ENCODE results near the gene ENDOV.

Gene ENDOV

GRCh38 chr17:80471922-80472321, 57.0 kb downstream of the ENDOV start:
- FAIRE-seq = no peak

- no peak for FAIRE-seq
These were observed 58.0 kb downstream of the ENDOV start for GRCh38 chr17:80472996-80473395.

GRCh38 chr17:80473701-80474100, 58.7 kb downstream of the ENDOV start:
- no peak for FAIRE-seq

GRCh38 chr17:80474231-80474960, 59.4 kb downstream of the ENDOV start:
- no peak for FAIRE-seq

GRCh38 chr17:80474961-80475909, 60.3 kb downstream of the ENDOV start:
- FAIRE-seq = no peak

- FAIRE-seq = no peak
These were observed 61.2 kb downstream of the ENDOV start, which contains the start of gene NPTX1 for GRCh38 chr17:80475910-80476876. NPTX1 (minus strand) TSS chr17:80476607; CDS start chr17:80476446, 161 bp downstream.

- no peak for FAIRE-seq
These were observed 62.1 kb downstream of the ENDOV start for GRCh38 chr17:80476877-80477646.

GRCh38 chr17:80477647-80478478, 62.9 kb downstream of the ENDOV start:
- no peak for FAIRE-seq

- FAIRE-seq = no peak
These were observed 63.7 kb downstream of the ENDOV start for GRCh38 chr17:80478487-80479245.

- FAIRE-seq = no peak
These were observed 64.2 kb downstream of the ENDOV start for GRCh38 chr17:80479246-80479566.

GRCh38 chr17:80480248-80480647, 65.3 kb downstream of the ENDOV start:
- no peak for FAIRE-seq

- FAIRE-seq = no peak
These were observed 66.5 kb downstream of the ENDOV start for GRCh38 chr17:80481284-80482057.

- FAIRE-seq = no peak
These were observed 67.0 kb downstream of the ENDOV start for GRCh38 chr17:80482058-80482318.

- FAIRE-seq = no peak
These were observed 67.8 kb downstream of the ENDOV start for GRCh38 chr17:80482555-80483308.

GRCh38 chr17:80485846-80486245, 70.9 kb downstream of the ENDOV start:
- FAIRE-seq = no peak

GRCh38 chr17:80486692-80487091, 71.7 kb downstream of the ENDOV start:
- FAIRE-seq = no peak

GRCh38 chr17:80487511-80487910, 72.5 kb downstream of the ENDOV start:
- no peak for FAIRE-seq
